T-helper 9 cell (primary cell): Measurements from ENCODE around the gene TGFB1I1.
"Not testable (repeated sequence)": the region's sequence is repeated elsewhere in the genome, so short reads cannot be mapped to it uniquely, and the experiment has no call there.

Experiments
- DNase-seq: peaks from one replicate; pipeline ENCODE4 v3.0.0-alpha.2; 2020

TGFB1I1 gene

GRCh38 chr16:31519759-31520431, 47.9 kb downstream of the TGFB1I1 start:
- no peak for DNase-seq

- no peak for DNase-seq
Measured at GRCh38 chr16:31521368-31521767, 49.4 kb downstream of the TGFB1I1 start.

- no peak for DNase-seq
Measured at GRCh38 chr16:31522071-31522470, 50.1 kb downstream of the TGFB1I1 start.

GRCh38 chr16:31523768-31524167, 51.8 kb downstream of the TGFB1I1 start:
- not testable (repeated sequence) for DNase-seq

GRCh38 chr16:31525113-31525512, 53.2 kb downstream of the TGFB1I1 start:
- DNase-seq, result no peak
